ENCODE results near the gene ZNF785.

DNA sequence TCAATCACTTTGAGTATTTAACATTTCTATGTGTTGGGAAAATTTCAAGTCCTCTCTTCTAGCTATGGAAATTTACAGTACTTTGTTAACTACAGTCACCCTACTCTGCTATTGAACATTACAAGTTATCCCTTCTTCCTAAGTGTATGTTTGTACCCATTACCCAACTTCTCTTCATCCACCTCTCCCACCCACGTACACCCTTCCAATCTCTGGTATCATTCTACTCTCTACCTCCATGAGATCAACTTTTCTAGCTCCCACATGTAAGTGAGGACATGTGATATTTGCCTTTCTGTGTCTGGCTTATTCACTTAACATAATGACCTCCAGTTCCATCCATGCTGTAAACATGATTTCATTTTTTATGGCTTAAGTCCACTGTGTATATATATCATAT lies 10.8 kb downstream of the ZNF785 start:
- TF ChIP-seq, protein P1, sequence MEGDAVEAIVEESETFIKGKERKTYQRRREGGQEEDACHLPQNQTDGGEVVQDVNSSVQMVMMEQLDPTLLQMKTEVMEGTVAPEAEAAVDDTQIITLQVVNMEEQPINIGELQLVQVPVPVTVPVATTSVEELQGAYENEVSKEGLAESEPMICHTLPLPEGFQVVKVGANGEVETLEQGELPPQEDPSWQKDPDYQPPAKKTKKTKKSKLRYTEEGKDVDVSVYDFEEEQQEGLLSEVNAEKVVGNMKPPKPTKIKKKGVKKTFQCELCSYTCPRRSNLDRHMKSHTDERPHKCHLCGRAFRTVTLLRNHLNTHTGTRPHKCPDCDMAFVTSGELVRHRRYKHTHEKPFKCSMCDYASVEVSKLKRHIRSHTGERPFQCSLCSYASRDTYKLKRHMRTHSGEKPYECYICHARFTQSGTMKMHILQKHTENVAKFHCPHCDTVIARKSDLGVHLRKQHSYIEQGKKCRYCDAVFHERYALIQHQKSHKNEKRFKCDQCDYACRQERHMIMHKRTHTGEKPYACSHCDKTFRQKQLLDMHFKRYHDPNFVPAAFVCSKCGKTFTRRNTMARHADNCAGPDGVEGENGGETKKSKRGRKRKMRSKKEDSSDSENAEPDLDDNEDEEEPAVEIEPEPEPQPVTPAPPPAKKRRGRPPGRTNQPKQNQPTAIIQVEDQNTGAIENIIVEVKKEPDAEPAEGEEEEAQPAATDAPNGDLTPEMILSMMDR (optimal IDR thresholded peaks at IDR 0.05 in 1 of 3, IDR thresholded peaks at IDR 0.05 in 1 of 3, conservative IDR thresholded peaks at IDR 0.05 in 1 of 3; ENCODE audit: extremely low read depth in 1 of 3, insufficient read depth in 2 of 3, low read length in 3 of 3): no peak
- TF ChIP-seq EZH2 (IDR thresholded peaks at IDR 0.05; ENCODE audit: low read length): no peak
